ENCODE results near the gene ACBD4.

The ACBD4 gene

GRCh38 chr17:45177563-45177962, 42.1 kb downstream of the ACBD4 start:
- H3K9me3 ChIP-seq (ENCODE audit: control insufficient read depth, low read length): no peaks in the 10 kb centered on the region
- H3K79me2 ChIP-seq: no peaks in the 10 kb centered on the region
- peaks cover 9% of the 10 kb centered on the region for H3K4me1 ChIP-seq
- no peak overlapping the region for H2AFZ ChIP-seq
- no peak for TF ChIP-seq CTCF (IDR thresholded peaks at IDR 0.05)
- H3K9ac ChIP-seq: no peak overlapping the region
- no peak overlapping the region for H3K4me3 ChIP-seq (ENCODE audit: low read depth, low read length)
- no peaks in the 10 kb centered on the region for H3K27me3 ChIP-seq (ENCODE audit: control insufficient read depth, insufficient read depth, low read length)
- H3K4me2 ChIP-seq (ENCODE audit: low read length): no peak overlapping the region
- no peak overlapping the region for H3K27ac ChIP-seq
- no peaks in the 10 kb centered on the region for H3K36me3 ChIP-seq (ENCODE audit: control insufficient read depth, insufficient read depth, low read length)

- no peaks in the 10 kb centered on the region for H3K4me1 ChIP-seq
- no peaks in the 10 kb centered on the region for H3K79me2 ChIP-seq
- H3K27ac ChIP-seq: no peak overlapping the region
- no peak overlapping the region for H2AFZ ChIP-seq
- TF ChIP-seq CTCF (IDR thresholded peaks at IDR 0.05): no peak
- H3K4me3 ChIP-seq (ENCODE audit: low read depth, low read length): no peak overlapping the region
- no peak overlapping the region for H3K4me2 ChIP-seq (ENCODE audit: low read length)
- H3K36me3 ChIP-seq (ENCODE audit: control insufficient read depth, insufficient read depth, low read length): no peaks in the 10 kb centered on the region
- no peaks in the 10 kb centered on the region for H3K9me3 ChIP-seq (ENCODE audit: control insufficient read depth, low read length)
- no peak overlapping the region for H3K9ac ChIP-seq
- H3K27me3 ChIP-seq (ENCODE audit: control insufficient read depth, insufficient read depth, low read length): no peaks in the 10 kb centered on the region
Measured at GRCh38 chr17:45184144-45184543, 48.7 kb downstream of the ACBD4 start.

GRCh38 chr17:45186801-45187354, 51.4 kb downstream of the ACBD4 start:
- Histone ChIP-seq H3K27me3 (ENCODE audit: control insufficient read depth, insufficient read depth, low read length) (no peaks in the 10 kb centered on the region), H3K27ac (no peak overlapping the region), H3K9me3 (ENCODE audit: control insufficient read depth, low read length) (no peaks in the 10 kb centered on the region), H3K4me3 (ENCODE audit: low read depth, low read length) (no peak overlapping the region), H2AFZ (no peak overlapping the region), H3K4me2 (ENCODE audit: low read length) (no peak overlapping the region), H3K79me2 (no peaks in the 10 kb centered on the region), H3K4me1 (no peaks in the 10 kb centered on the region), H3K36me3 (ENCODE audit: control insufficient read depth, insufficient read depth, low read length) (no peaks in the 10 kb centered on the region), H3K9ac (no peak overlapping the region)
- TF ChIP-seq CTCF (IDR thresholded peaks at IDR 0.05): no peak

- H3K9me3 ChIP-seq (ENCODE audit: control insufficient read depth, low read length): no peaks in the 10 kb centered on the region
- H3K9ac ChIP-seq: no peak overlapping the region
- no peak overlapping the region for H2AFZ ChIP-seq
- H3K27me3 ChIP-seq (ENCODE audit: control insufficient read depth, insufficient read depth, low read length): no peaks in the 10 kb centered on the region
- H3K79me2 ChIP-seq: no peaks in the 10 kb centered on the region
- no peak overlapping the region for H3K4me3 ChIP-seq (ENCODE audit: low read depth, low read length)
- no peak overlapping the region for H3K4me2 ChIP-seq (ENCODE audit: low read length)
- no peak overlapping the region for H3K27ac ChIP-seq
- TF ChIP-seq CTCF (IDR thresholded peaks at IDR 0.05): no peak
- H3K36me3 ChIP-seq (ENCODE audit: control insufficient read depth, insufficient read depth, low read length): no peaks in the 10 kb centered on the region
- no peaks in the 10 kb centered on the region for H3K4me1 ChIP-seq
Measured at GRCh38 chr17:45189009-45189408, 53.5 kb downstream of the ACBD4 start.

- Histone ChIP-seq H3K36me3 (ENCODE audit: control insufficient read depth, insufficient read depth, low read length) (no peaks in the 10 kb centered on the region), H3K4me2 (ENCODE audit: low read length) (no peak overlapping the region), H3K79me2 (no peaks in the 10 kb centered on the region), H3K9me3 (ENCODE audit: control insufficient read depth, low read length) (no peaks in the 10 kb centered on the region), H3K27me3 (ENCODE audit: control insufficient read depth, insufficient read depth, low read length) (no peaks in the 10 kb centered on the region), H3K27ac (no peak overlapping the region), H3K4me1 (no peaks in the 10 kb centered on the region), H3K9ac (no peak overlapping the region), H3K4me3 (ENCODE audit: low read depth, low read length) (no peak overlapping the region), H2AFZ (no peak overlapping the region)
- TF ChIP-seq CTCF (IDR thresholded peaks at IDR 0.05): no peak
Measured at GRCh38 chr17:45190503-45191255, 55.2 kb downstream of the ACBD4 start.

Measured in parathyroid adenoma (tissue), 2 donors.